Fibroblast of mammary gland (primary cell): Measurements from ENCODE around the gene DAND5.
A peak's percentile ranks its signal among the peaks of the same experiment; 100 is the strongest.

Experiments
- DNase-seq: peaks from one replicate; pipeline ENCODE4 v3.0.0-alpha.2; 2010; ENCODE audit warnings: low read depth
- H3K4me3 ChIP-seq: 2 replicates; pipeline ENCODE4 v1.5.1; 2011; ENCODE audit warnings: low read depth, mild to moderate bottlenecking, low read length, moderate library complexity; ENCODE audit not compliant: control insufficient read depth
- TF ChIP-seq, protein P1 (sequence below): conservative IDR thresholded peaks from 2 replicates; pipeline ENCODE4 v1.5.1; 2011; ENCODE audit warnings: low read depth, low read length, inconsistent platforms; ENCODE audit not compliant: control insufficient read depth, insufficient read depth

Gene DAND5

GRCh38 chr19:13015361-13016223 lies 46.2 kb downstream of the DAND5 start:
- peak; percentile 54 for DNase-seq
- TF ChIP-seq, protein P1, sequence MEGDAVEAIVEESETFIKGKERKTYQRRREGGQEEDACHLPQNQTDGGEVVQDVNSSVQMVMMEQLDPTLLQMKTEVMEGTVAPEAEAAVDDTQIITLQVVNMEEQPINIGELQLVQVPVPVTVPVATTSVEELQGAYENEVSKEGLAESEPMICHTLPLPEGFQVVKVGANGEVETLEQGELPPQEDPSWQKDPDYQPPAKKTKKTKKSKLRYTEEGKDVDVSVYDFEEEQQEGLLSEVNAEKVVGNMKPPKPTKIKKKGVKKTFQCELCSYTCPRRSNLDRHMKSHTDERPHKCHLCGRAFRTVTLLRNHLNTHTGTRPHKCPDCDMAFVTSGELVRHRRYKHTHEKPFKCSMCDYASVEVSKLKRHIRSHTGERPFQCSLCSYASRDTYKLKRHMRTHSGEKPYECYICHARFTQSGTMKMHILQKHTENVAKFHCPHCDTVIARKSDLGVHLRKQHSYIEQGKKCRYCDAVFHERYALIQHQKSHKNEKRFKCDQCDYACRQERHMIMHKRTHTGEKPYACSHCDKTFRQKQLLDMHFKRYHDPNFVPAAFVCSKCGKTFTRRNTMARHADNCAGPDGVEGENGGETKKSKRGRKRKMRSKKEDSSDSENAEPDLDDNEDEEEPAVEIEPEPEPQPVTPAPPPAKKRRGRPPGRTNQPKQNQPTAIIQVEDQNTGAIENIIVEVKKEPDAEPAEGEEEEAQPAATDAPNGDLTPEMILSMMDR = no peak
- no peak overlapping the region for H3K4me3 ChIP-seq

DNA sequence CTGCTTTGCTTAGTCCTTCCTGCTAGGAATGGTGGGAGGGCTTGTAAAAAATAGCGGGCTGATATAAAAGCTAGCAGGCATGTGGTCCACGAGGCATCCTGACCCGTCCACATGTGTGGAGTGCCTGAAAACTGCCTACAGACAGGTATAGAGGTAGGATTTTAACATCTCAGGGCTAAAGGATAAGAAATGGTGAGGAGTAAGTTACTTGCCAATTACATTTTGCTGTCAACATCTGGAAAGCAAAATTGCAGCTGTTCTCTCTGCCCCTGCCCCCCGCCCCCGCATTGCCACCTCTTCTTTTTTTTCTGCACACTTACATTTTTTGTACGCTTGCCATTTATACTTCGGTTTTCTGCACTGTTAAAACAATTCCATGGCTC lies 46.9 kb downstream of the DAND5 start:
- no peak overlapping the region for H3K4me3 ChIP-seq
- TF ChIP-seq, protein P1 = no peak
- DNase-seq = no peak

- TF ChIP-seq, protein P1 = no peak
- peak overlapping the region; percentile 32 for H3K4me3 ChIP-seq
- DNase-seq = no peak
Observed at GRCh38 chr19:13016628-13017305, 47.4 kb downstream of the DAND5 start.

- TF ChIP-seq, protein P1 = no peak
- no peak for DNase-seq
- peak overlapping the region; percentile 32 for H3K4me3 ChIP-seq
Observed at GRCh38 chr19:13017306-13018034, 48.1 kb downstream of the DAND5 start.

DNA sequence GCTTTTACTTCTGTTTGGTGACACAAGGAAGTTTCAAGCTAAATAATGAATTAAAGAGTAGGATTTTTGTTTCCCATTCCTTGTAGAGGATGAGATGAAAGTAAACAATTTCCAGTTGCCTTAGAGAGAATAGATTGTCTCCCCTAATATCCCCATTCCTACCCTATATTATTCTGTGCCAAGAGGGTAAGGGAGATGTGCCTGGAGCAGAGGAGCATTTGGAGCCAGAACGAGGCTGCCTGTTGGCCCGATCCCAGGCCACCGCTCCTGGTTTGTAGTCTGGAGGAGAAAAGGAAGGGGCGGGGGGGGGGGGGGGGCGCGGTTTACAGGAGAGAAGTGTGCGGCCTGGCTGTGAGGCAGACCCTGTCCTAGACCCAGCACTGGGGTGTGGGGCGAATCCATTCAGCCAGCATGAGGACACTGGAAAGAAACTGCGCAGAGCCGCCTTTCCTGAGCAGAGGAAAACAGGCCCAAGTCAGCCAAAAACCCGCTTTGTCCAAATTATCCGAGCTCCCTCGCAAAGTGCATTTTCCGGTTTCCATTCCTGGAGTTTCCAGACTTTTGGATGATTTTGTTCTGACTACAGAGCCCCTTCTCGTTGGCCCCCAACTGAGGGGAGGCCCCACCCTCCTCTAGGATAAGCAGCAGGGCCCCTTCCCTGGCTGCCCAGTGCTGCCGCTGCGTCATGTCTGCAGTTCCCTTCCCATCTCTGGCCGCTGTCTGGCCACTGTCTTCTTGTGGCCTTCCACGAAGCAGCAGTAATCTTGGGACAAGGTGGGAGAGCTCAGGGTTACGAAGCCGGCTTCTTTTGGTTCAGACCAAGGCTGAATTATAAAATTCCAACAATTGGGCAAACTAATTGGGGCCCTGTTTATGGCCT lies 48.9 kb downstream of the DAND5 start:
- DNase-seq = peak; percentile 64
- H3K4me3 ChIP-seq = no peak overlapping the region
- TF ChIP-seq, protein P1 = no peak

GRCh38 chr19:13019332-13019731 lies 50.0 kb downstream of the DAND5 start:
- TF ChIP-seq, protein P1 = no peak
- DNase-seq = no peak
- H3K4me3 ChIP-seq = no peak overlapping the region
